Measurements from ENCODE around the gene C1orf210.

GRCh38 chr1:43292679-43293078 lies 7.3 kb upstream of the C1orf210 start:
- TF ChIP-seq CTCF (IDR thresholded peaks at IDR 0.05) (no peak), POLR2AphosphoS5 (IDR thresholded peaks at IDR 0.05; ENCODE audit: insufficient read depth in 1 of 2, low read depth in 1 of 2) (no peak)
